GM12878 (cell line): ENCODE measurements around the gene OXA1L. TPM values are rescaled to one million over a fixed set of nuclear protein-coding genes. Genes with fewer than 3 reads are reported as not detected.

Experiments used
- ATAC-seq: fragments of 200-7000 bp; cut with Tn5 transposase; 3 replicates; pipeline ENCODE4 v1.9.1; 2020; ENCODE audit warnings: mild to moderate bottlenecking, moderate library complexity
- BruUV-seq: library from RNA; stranded (reverse); fragments of 400-500 nt; replicated peaks from 2 replicates; lab custom pipeline; 2021; lab: Mats Ljungman, UMichigan
- CTCF ChIA-PET: fragments of 300-600 bp; sonication (Branson Sonifier 250); formaldehyde crosslinking; extraction: SDS; loops from one replicate; lab custom pipeline; 2021; ENCODE audit warnings: inconsistent platforms; lab: Yijun Ruan, JAX
- POLR2A ChIA-PET: fragments of 350-600 bp; formaldehyde crosslinking; extraction: SDS; loops from one replicate; lab custom pipeline; 2021; ENCODE audit warnings: inconsistent platforms; lab: Charles Lee
- RAD21 ChIA-PET: fragments of 300-600 bp; sonication (Branson Sonifier 250); formaldehyde crosslinking; loops from one replicate; lab custom pipeline; 2023; ENCODE audit warnings: antibody characterized with exemption; ENCODE audit not compliant: unreplicated experiment; lab: Charles Lee
- SMC1A ChIA-PET: fragments of 300-600 bp; sonication (Branson Sonifier 250); formaldehyde crosslinking; loops from one replicate; lab custom pipeline; 2023; ENCODE audit not compliant: unreplicated experiment, uncharacterized antibody; lab: Charles Lee
- DNase-seq: peaks from one replicate; pipeline ENCODE4 v3.0.0-alpha.2; 2011; ENCODE audit warnings: low read depth, low spot score
- FAIRE-seq: peaks from 3 replicates; lab custom pipeline; 2011; peaks lifted over from hg19 to GRCh38; lab: Jason Lieb, UNC
- H2AFZ ChIP-seq: 2 replicates; pipeline ENCODE4 v1.6.0; 2011; ENCODE audit warnings: low read depth, low read length, control low read depth; ENCODE audit not compliant: control insufficient read depth
- H3K27ac ChIP-seq: 2 replicates; pipeline ENCODE4 v1.5.1; 2011; ENCODE audit warnings: control low read depth; ENCODE audit not compliant: control insufficient read depth, insufficient read depth
- H3K27me3 ChIP-seq, 2 experiments: replicated peaks in 1 of 2; 2 replicates each; pipeline versions ENCODE4 v1.6.0 to v1.6.1; 2011; ENCODE audit warnings: low read length in 1 of 2; ENCODE audit not compliant: control insufficient read depth in 2 of 2, insufficient read depth in 2 of 2
- H3K36me3 ChIP-seq, 2 experiments: 2 replicates each; pipeline ENCODE4 v1.5.1; 2011; ENCODE audit warnings: low read length in 1 of 2; ENCODE audit not compliant: control insufficient read depth in 2 of 2, insufficient read depth in 2 of 2
- H3K4me1 ChIP-seq: 2 replicates; pipeline ENCODE4 v1.6.1; 2011; ENCODE audit warnings: mild to moderate bottlenecking, low read length, moderate library complexity, mixed read lengths; ENCODE audit not compliant: control insufficient read depth, insufficient read depth
- H3K4me2 ChIP-seq: 2 replicates; pipeline ENCODE4 v1.6.0; 2011; ENCODE audit warnings: control low read depth; ENCODE audit not compliant: control insufficient read depth, insufficient read depth
- H3K4me3 ChIP-seq: fragments of 200-600 bp; sonication (generic); 2 replicates; pipeline ENCODE4 v1.5.1; 2016
- H3K79me2 ChIP-seq: 2 replicates; pipeline ENCODE4 v1.6.0; 2011; ENCODE audit warnings: low read length; ENCODE audit not compliant: control insufficient read depth, insufficient read depth
- H3K9ac ChIP-seq: 2 replicates; pipeline ENCODE4 v1.8.0; 2011; ENCODE audit warnings: low read length, control low read depth, mixed read lengths; ENCODE audit not compliant: control insufficient read depth, insufficient read depth
- H3K9me3 ChIP-seq: replicated peaks from 3 replicates; pipeline ENCODE4 v1.5.1; 2011; ENCODE audit warnings: mild to moderate bottlenecking, low read length; ENCODE audit not compliant: control insufficient read depth, insufficient read depth
- H4K20me1 ChIP-seq: 2 replicates; pipeline ENCODE4 v1.6.0; 2011; ENCODE audit not compliant: control insufficient read depth, insufficient read depth
- E2F4 ChIP-seq: IDR thresholded peaks from 2 replicates; pipeline ENCODE4 v1.6.1; 2012; ENCODE audit warnings: low read depth, low read length, improper control_type of control experiment
- JUND ChIP-seq: IDR thresholded peaks from 2 replicates; pipeline ENCODE4 v1.6.1; 2012; ENCODE audit warnings: low read depth, mild to moderate bottlenecking, low read length, improper control_type of control experiment, moderate library complexity
- MLLT1 ChIP-seq: fragments of 450-650 bp; IDR thresholded peaks from 2 replicates; pipeline ENCODE4 v1.6.1; 2016; ENCODE audit warnings: mild to moderate bottlenecking
- WGBS: methylation state at CpG from one replicate; pipeline ENCODE4 v1.1.6; 2016; ENCODE audit warnings: low lambda C conversion rate; ENCODE audit not compliant: insufficient replicate concordance, insufficient coverage; ENCODE audit errors: missing lambda C conversion rate; 5-methylcytosine and 5-hydroxymethylcytosine counted together
- in situ Hi-C: fragments of 300-500 bp; cut with MboI; formaldehyde crosslinking; loops from 9 replicates; pipeline ENCODE4 v1.14.3; 2018; ENCODE audit warnings: mixed read lengths
- intact Hi-C: fragments of 100-400 bp; cut with micrococcal nuclease; formaldehyde crosslinking; loops from one replicate; pipeline ENCODE4 v1.14.2; 2022; ENCODE audit not compliant: unreplicated experiment
- polyA plus RNA-seq, 11 experiments: library from polyadenylated mRNA; depleted of rRNA in 4 of 11; unstranded in 6 of 11; stranded (reverse) in 5 of 11; fragments of >200 nt; fragmentation: Nextera tagmentation in 4 of 11; fragmentation: Illumina TruSeq in 1 of 11; extraction: Ambion mirVana in 4 of 11; extraction: Trizol in 1 of 11; gene quantifications; 1 replicate in 1 of 11; 2 replicates in 10 of 11; pipeline versions ENCODE4 v1.2.1 to v1.2.3, GENCODE V29; 2011 to 2016; ENCODE audit warnings: inconsistent platforms in 2 of 11, missing spikeins in 2 of 11, low read depth in 1 of 11
- total RNA-seq, 4 experiments: library from RNA; depleted of rRNA in 3 of 4; stranded (reverse); fragments of >200 nt in 3 of 4; fragmentation: Illumina TruSeq in 1 of 4; extraction: Trizol in 1 of 4; gene quantifications; 2 replicates each; pipeline versions ENCODE4 v1.2.1 to v1.2.3, GENCODE V29; 2013 to 2021

Gene OXA1L
- total and polyA plus RNA-seq, 10 of the 15 experiments (the other 5 are each of a cell fraction or from before 2014, with no cell fraction given) = 105 to 289 (median 146) TPM

- Histone ChIP-seq H3K4me2 (peak overlapping the region; percentile 59; the same call in 1 of the 2 replicates), H3K4me3 (peak overlapping the region; percentile 58), H3K79me2 (peaks cover 41% of the 10 kb centered on the region), H2AFZ (no peak overlapping the region), H3K9me3 (no peaks in the 10 kb centered on the region), H4K20me1 (no peaks in the 10 kb centered on the region), H3K9ac (no peak overlapping the region), H3K36me3 (peaks cover 0 to 2% of the 10 kb centered on the region in 2 experiments; a peak in 2 of 4 replicates), H3K27me3 (no peaks in the 10 kb centered on the region), H3K27ac (peak overlapping the region; percentile 38), H3K4me1 (peaks cover 49% of the 10 kb centered on the region)
- DNase-seq = no peak
- no peak for ATAC-seq
- intact Hi-C loops (no loop called here), in situ Hi-C loops (no loop called here)
- BruUV-seq = no TSS peak
- TF ChIP-seq E2F4 (no peak), MLLT1 (peak; percentile 66), JUND (no peak)
- CTCF ChIA-PET = interaction anchor here (0.7 to 5.8 kb wide), 17 partner anchors 9 to 243 kb away, joined by 3 to 36 read pairs (median 4); no protein-coding TSS in a partner anchor
- POLR2A ChIA-PET = interaction anchor here (0.8 to 17.5 kb wide), 6 partner anchors 9 to 199 kb away, joined by 3 to 245 read pairs (median 4); partner anchors contain the start of genes OXA1L and RBM23
- RAD21 ChIA-PET = interaction anchor here (0.9 to 14.2 kb wide), 11 partner anchors 8 to 422 kb away, joined by 3 to 219 read pairs (median 5); partner anchors contain the start of genes MRPL52, OXA1L and SLC7A7
- no peak for FAIRE-seq
- SMC1A ChIA-PET = interaction anchor here (0.9 to 20.3 kb wide), 12 partner anchors 2 to 52 kb away, joined by 3 to 395 read pairs (median 8); partner anchors contain the start of genes MRPL52 and SLC7A7
- 84% methylated on average over 13 of the region's 13 CpGs for WGBS
Observed at GRCh38 chr14:22807432-22808087, 41.1 kb downstream of the OXA1L start.
